HT-29 (cell line): ENCODE results near the gene CAPN11. TPM values are rescaled to one million over a fixed set of nuclear protein-coding genes. Genes with fewer than 3 reads are reported as not detected.
A peak's percentile ranks its signal among the peaks of the same experiment; 100 is the strongest.

Source experiments
- DNase-seq: peaks from one replicate; pipeline ENCODE4 v3.0.0-alpha.2; 2015; ENCODE audit warnings: low spot score
- total RNA-seq: library from RNA; depleted of rRNA; stranded (reverse); fragments of >200 nt; shearing (Covaris generic); gene quantifications from 2 replicates; pipeline ENCODE4 v1.2.3, GENCODE V29; 2014

The CAPN11 gene
- total RNA-seq, 1 experiment from 2014 or later = not detected

DNA sequence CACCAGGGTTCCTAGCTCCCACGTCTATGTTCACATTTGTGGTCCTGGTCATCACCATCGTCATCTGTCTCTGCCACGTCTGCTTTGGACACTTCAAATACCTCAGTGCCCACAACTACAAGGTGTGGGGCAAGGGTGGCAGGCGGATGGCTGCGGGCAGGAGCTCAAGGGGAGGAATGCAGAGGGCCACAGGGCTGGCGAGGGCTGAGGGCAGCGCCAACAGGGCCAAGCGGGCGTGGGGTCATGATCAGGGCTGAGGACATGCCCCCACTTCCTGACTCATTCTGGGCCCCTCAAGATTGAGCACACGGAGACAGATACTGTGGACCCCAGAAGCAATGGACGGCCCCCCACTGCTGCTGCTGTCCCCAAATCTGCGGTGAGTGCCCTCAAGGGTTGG, 4.6 kb upstream of the CAPN11 start:
- no peak for DNase-seq

DNA sequence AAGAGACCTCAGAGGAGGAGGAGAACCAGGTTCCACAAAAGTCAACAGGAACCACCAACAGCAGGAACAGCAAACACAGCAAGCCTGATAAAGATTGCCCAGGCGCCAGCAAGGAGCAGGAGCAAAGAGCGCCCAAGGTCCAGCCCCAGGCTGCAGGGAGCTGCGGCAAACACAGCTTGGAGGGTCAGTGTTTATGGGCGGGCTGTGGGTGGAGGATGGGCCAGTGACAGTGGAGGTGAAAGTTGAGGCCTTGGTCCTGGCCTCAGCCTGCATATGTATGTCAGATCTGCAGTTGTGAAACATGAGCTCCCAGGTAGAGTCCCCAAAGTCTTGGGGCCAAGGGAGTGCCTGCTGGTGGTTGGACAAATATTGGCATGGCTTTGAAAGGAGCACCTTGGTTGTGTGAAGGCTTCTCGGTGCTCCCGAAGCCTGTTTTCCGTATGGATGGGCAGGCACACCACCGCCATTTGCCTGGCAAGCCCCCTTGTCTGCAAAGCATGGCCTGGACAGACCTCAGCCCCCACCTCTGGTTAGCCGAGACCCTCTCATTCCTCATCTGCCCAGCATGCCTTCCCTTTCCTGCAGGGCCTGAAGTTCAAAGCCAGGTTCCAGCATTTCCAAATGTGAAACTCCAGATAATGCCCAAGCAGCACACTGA, 2.0 kb upstream of the CAPN11 start:
- no peak for DNase-seq

DNA sequence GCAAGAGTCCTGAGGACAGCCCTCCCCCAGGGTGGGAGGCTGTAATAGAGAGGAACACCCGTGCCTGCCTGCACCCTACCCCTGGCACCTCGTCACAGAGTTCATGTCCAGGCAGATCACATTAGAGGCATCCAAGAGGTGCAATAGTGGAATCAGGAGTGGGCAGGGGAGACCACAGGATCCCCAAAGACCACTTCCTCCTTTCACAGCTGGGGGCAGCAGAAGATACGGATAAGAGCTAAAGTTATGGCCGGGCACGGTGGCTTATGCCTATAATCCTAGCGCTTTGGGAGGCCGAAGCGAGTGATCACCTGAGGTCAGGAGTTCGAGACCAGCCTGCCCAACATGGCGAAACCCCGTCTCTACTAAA, 1.5 kb upstream of the CAPN11 start:
- DNase-seq = no peak

DNA sequence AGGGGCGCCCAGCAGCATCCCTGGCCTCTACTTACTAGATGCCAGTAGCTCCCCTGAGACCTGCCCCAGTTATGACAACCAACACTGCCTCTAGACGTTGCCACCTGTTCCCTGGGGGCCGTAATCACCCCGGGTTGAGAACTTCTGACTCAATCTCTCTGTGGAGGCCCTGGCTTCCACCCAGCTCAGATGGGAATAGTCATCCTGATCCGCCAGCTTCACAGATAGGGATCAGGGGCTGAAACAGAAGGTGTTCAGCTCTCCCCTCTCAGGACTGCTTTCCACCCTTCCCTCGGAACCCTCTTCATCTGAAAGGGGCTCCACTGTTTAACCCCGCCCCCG, 3.3 kb downstream of the CAPN11 start:
- DNase-seq = no peak

DNA sequence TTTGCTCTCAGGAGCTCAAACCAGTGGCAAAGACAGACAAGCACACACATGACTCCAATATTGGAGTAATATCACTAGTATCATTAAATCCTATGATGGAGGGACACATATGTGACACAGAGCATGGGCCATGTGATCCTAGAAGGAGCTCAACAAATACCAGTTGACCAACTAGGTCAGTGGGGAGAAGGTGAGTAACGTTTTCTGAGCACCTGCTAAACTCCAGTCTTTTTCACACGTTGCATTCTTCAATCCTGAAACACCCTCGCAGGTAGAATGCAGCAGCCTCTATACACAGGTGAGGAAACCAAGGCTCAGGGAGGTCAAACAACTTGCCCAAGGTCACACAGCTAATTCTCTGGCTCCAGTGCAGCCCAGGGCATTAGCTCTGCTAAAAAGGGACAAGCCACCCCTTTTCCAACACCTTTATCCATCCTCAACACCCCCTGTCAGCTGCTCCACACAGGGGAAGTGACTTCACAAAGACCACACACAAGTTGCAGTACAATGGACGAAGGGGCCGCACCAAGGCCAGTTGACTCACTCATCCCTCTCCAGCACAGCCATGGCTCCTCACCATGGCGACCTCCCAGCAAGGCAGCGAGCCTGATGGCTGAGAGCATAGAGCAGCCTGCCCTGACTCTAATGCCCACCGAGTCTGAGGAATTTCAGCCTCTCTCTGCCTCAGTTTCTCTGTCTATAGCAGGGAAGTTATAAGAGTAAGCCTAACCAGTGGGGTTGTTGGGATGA, 4.4 kb downstream of the CAPN11 start:
- DNase-seq = no peak

DNA sequence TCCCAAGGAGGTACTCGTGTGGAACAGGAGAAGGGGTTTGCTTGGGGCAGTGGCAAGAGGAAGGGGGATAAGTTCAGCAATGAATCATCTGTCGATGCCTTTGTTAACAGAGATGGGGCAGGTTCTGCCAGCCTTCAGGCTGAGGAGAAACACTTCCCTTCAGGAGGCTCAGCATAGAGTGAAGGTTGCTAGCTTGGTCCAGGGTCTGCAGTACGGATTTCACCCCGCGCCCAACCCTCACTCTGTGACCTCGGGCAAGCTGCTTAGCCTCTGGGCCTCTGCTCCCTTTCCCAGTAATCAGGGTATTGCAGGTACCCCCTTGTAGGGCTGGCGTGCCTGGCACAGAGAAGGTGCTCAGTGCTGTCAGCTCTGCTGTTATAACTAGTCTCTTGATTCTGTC, 7.5 kb downstream of the CAPN11 start:
- DNase-seq = no peak

DNA sequence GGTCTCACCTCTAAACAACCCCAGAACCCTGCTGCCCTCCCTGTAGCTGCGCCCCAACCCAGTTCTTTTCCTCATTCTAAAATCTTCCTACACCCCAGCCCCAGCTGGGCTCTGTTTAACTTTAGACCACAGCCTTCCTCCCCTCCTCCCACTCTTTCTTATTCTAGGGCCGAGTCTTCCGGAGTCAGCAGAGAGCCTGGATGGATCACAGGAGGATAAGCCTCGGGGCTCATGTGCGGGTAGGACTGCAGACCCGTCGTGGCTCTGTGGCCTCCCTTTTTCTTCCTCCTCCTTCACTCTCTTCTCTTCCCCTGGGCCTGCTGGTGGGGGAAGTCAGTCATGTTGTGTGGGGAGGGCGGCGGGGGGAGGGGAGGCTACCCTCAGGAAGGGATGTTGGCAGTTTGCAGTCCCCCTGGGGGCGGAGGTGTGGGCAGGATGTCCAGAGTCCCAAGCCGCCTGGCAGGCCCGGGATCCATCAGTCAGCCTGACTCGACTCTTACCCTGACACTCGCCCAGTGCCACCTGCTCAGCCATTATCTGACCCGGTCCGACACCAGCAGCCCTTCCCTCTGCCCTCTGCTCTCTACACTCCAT, 8.1 kb downstream of the CAPN11 start:
- DNase-seq = no peak

DNA sequence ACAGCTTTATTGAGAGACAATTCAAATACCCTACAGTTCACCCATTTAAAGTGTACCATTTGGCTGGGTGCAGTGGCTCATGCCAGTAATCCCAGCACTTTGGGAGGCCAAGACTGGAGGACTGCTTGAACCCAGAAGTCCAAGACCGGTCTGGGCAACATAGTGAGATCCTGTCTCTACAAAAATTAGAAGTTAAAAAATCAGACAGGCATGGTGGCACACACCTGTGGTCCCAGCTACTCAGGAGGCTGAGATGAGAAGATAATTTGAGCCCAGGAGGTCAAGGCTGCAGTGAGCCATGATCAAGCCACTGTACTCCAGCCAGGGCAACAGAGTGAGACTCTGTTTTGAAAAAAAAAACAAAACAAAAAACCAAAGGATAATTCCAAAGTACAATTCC, 8.9 kb downstream of the CAPN11 start:
- no peak for DNase-seq

DNA sequence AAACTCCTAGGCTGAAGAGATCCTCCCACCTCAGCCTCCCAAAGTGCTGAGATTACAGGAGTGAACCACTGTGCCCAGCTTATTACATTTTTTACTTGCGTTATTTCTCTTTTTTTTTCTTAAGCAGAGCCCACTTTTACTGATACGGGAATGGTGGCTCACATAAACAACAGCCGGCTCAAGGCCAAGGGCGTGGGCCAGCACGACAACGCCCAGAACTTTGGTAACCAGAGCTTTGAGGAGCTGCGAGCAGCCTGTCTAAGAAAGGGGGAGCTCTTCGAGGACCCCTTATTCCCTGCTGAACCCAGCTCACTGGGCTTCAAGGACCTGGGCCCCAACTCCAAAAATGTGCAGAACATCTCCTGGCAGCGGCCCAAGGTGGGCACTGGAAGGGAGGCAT, 10.5 kb downstream of the CAPN11 start:
- DNase-seq = no peak

DNA sequence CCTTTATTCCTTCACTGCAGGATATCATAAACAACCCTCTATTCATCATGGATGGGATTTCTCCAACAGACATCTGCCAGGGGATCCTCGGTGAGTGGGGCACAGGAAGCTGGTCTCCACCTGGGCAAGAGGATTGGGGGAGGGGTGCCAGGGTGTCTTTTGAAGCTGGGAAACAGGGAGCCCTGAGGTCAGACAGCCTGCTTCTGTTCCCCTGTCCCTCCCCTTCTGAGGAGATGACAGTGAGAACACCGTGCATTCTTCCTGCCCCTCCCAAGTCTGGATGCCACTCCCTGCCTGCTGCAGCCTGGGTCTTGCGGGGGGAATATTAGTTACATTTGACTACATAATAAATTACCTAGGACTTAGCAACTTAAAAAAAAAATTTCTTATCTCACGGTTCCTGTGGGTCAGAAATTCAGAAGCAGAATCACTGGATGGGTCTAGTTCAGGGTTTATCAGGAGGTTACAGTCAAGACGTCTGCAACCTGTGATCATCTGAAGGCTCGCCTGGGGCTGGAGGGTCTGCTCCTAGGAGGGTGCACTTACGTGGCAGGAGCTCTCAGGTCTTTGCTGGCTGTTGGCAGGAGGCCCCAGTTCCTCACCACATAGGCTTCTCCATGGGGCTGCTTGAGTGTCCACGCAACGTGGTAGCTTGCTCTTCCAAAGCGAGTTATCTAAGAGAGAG, 11.4 kb downstream of the CAPN11 start:
- DNase-seq = no peak

DNA sequence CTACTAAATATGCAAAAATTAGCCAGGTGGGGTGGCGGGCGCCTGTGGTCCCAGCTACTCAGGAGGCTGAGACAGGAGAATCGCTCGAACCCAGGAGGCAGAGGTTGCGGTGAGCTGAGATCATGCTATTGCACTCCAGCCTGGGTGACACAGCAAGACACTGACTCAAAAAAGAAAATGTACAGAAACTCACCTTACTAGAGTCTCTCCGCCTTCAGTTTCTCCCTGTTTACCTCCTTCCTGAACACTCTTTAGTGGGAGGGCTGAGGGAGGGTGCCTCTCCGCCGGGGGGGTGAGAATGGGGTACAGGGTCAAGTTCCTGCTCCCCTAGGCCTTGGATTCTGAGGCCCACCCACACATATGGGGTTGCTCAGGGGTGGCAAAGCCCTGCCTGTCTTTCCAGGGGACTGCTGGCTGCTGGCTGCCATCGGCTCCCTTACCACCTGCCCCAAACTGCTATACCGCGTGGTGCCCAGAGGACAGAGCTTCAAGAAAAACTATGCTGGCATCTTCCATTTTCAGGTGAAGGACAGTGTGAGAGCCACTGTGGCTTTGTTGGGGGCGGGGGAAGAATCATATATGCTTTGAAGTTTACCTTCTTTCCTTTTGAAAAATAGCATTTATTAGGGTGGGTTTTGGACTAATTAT, 13.4 kb downstream of the CAPN11 start:
- no peak for DNase-seq

DNA sequence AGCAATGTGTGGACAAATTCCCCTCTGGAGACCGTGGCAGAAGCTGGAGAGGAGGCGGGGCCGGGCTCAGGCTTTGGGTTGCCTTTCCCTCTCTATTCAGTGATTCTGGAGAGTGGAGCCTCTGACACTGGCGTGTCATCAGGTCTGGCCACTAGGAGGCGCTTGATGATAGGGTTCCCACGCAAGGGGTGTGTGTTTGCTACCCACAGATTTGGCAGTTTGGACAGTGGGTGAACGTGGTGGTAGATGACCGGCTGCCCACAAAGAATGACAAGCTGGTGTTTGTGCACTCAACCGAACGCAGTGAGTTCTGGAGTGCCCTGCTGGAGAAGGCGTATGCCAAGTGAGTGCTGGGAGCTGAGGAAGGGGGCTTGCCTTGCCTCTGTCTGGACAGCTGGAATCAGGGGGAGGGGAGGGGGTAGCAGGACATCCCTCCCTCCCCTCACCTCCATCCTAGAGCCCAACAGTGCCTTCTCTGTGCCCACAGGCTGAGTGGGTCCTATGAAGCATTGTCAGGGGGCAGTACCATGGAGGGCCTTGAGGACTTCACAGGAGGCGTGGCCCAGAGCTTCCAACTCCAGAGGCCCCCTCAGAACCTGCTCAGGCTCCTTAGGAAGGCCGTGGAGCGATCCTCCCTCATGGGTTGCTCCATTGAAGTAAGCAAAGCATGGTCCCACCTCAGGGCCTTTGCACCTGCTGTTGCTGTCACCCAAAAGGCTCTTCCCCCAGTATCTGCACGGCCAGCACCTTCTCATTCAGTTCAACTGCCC, 14.3 kb downstream of the CAPN11 start:
- peak; percentile 92 for DNase-seq

DNA sequence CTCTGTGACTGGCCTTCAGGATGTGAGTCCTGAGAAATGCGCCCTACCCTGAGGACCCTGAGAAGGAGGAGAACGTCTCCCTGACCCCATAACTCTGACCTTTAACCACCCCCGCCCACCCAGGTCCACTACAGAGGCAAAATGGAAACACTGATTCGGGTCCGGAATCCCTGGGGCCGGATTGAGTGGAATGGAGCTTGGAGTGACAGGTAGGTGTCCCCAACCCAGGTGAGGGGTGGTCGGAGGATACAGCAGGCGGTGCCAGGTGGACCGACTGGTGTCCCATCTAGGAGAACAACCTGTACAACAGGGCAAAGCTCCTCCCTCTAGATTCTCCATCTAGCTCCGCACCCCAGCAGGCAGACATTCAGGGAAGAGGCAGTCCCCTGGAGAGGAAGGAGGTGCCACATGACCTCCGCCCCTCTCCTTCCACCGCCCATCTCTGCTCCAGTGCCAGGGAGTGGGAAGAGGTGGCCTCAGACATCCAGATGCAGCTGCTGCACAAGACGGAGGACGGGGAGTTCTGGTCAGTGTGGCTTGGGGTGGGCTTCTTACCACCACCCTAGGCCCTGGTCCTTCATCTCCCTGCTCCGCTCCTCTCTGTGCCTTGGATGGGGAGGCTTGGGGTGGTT, 17.6 kb downstream of the CAPN11 start:
- no peak for DNase-seq

DNA sequence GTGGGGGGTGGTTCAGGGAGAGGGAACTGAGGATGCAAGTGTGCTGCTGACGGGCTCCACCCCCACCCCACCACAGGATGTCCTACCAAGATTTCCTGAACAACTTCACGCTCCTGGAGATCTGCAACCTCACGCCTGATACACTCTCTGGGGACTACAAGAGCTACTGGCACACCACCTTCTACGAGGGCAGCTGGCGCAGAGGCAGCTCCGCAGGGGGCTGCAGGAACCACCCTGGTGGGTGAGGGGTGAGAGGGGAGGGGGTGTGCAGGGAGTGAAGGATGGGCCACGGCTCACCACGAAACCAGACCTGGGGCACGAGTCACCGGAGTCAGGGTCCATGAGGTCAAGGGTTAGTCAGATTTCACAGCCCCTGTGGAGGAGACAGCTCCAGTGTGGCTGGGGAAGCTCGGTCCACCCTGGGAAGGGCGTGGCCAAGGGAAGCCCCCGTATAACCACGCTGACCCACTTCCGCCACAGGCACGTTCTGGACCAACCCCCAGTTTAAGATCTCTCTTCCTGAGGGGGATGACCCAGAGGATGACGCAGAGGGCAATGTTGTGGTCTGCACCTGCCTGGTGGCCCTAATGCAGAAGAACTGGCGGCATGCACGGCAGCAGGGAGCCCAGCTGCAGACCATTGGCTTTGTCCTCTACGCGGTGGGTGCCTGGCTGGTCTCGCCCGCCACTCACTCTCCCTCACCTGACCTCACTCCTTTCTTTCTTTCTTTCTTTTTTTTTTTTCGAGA, 18.3 kb downstream of the CAPN11 start:
- DNase-seq = no peak

DNA sequence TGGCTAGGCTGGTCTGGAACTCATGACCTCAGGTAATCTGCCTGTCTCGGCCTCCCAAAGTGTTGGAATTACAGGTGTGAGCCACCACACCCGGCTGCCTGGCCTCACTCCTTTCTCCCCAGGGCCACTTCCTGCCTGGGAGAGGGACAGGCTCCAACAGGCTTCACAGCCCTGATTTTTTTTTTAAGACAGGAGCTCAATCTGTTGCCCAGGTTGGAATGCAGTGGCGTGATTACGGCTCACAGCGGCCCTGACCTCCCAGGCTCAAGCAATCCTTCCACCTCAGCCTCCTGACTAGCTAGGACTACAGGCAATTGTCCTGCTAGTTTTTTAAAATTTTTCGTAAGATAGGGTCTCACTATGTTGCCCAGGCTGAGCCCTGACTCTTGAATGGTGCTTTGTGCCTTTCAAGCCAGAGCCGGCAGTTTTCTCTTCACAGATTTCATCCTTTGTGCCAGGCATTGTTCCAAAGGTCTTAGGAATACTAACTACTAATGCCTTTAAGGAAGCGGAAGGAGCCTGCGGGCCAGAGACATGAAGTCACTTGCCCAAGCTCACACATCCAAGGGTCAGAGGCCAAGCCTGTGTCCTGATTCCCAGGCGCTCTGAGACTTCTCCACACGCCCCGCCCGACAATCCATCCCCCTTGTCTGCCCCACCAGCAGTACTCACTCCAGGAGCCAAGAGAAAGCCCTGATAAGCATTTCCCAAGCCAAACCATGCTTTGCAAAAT, 19.2 kb downstream of the CAPN11 start:
- DNase-seq = no peak

DNA sequence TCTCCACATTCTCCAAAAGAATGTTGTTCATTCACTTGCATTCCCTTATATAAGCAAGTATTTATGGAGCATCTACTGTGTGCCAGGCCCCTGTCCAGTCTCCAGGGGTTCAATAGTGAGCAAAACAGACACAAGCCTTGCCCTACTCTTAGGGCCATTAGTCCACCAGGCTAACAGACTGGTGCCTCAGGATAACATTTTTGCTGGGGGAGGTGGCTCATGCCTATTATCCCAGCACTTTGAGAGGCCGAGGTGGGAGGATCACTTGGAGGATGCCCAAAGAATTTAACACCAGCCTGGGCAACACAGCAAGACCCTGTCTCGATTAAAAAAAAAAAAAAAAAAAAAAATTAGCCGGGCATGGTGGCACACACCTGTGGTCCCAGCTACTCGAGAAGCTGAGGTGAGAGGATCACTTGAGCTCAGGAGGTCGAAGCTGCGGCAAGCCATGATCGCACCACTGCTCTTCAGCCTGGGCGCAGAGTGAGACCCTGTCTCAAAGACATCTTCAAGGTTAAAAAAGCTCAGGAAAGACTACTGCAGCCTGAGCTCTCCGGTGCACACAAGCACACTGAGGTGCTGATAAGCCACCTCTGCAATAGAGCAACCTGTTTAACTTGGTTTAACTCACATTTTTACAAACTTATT, 19.9 kb downstream of the CAPN11 start:
- DNase-seq = no peak

DNA sequence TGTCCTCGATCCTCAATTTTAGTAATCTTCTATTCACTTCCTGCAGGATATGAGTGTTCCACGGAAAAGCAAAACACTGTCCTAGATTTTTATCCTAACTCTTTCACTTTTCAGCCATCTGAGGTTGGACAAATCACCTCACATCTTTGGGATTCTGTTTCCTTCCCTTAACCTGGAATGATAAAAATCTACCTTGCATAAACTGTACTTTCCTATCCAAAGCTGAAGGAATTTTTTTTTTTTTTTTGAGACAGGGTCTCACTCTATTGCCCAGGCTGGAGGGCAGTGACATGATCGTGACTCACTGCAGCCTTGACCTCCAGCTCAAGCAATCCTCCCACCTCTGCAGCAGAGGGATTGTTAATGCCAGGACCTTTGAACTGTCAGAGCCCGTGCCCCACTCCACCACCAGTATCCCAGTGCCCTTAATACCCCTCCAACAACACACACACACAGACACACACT, 20.5 kb downstream of the CAPN11 start:
- no peak for DNase-seq

DNA sequence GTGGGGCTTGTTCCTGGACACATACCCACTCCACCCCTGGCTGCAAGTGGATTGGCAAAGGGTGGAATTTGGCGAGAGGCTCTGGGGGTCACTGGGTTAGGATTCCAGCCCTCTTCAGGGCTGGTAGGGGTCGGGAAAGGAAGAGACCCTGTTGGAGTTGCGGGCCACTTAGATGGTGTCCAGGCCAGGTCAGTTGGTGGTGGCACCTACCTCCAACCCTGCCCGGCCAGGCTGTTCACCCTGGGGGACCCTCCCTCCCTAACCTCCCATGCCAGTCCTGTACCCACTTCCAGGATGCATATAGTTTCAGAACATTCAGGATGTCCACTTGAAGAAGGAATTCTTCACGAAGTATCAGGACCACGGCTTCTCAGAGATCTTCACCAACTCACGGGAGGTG, 21.0 kb downstream of the CAPN11 start:
- DNase-seq = no peak

DNA sequence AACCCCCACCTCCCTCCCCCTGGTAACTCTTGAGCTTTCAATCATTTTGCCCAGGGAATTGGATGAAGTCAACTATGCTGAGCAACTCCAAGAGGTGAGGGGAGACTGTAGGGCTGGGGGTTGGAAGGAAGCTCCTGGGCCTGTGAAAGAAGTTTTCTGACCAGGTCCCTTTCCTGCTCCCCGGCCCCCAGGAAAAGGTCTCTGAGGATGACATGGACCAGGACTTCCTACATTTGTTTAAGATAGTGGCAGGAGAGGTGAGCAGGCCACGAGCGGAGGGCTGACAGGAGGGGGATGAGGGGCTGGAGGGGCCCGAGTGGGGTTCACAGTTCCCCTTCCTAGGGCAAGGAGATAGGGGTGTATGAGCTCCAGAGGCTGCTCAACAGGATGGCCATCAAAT, 21.8 kb downstream of the CAPN11 start:
- no peak for DNase-seq
